ENCODE results near the gene LAMP1. TPM values are rescaled to one million over a fixed set of nuclear protein-coding genes. Genes with fewer than 3 reads are reported as not detected.
"Not testable (repeated sequence)": the region's sequence is repeated elsewhere in the genome, so short reads cannot be mapped to it uniquely, and the experiment has no call there.

The LAMP1 gene
- total RNA-seq, 2 experiments from 2014 or later: 58.4 to 61.2 TPM

DNA sequence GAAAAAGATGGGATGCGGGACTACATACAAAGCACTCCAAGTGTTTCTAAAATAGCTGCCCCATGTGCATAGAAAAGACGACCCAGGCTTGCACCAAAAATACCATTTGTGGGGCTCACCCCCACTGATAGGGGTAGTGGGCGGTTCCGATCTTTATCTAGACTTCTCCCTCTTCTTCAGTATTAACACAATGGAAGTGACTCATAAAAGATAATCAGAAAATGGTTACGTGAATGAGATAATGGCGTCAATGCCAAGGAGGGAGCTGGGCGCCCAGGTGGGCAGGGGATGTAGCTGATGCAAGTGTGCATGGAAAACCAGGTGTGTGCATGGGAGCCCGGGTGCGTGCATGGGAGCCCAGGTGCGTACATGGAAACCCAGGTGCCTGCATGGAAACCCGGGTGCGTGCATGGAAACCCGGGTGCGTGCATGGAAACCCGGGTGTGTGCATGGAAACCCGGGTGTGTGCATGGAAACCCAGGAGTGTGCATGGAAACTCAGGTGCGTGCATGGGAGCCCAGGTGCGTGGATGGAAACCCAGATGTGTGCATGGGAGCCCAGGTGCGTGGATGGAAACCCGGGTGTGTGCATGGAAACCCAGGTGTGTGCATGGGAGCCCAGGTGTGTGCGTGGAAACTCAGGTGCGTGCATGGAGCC, 32.7 kb downstream of the LAMP1 start:
- no peak overlapping the region for H3K27ac Mint-ChIP-seq
- H3K4me1 Mint-ChIP-seq: peaks cover 3% of the 10 kb centered on the region
- peaks cover 3% of the 10 kb centered on the region for H3K27me3 Mint-ChIP-seq
- DNase-seq: no peak
- H3K36me3 Mint-ChIP-seq: peaks cover 2% of the 10 kb centered on the region
- no peak overlapping the region for H3K4me3 Mint-ChIP-seq
- no peaks in the 10 kb centered on the region for H3K9me3 Mint-ChIP-seq

DNA sequence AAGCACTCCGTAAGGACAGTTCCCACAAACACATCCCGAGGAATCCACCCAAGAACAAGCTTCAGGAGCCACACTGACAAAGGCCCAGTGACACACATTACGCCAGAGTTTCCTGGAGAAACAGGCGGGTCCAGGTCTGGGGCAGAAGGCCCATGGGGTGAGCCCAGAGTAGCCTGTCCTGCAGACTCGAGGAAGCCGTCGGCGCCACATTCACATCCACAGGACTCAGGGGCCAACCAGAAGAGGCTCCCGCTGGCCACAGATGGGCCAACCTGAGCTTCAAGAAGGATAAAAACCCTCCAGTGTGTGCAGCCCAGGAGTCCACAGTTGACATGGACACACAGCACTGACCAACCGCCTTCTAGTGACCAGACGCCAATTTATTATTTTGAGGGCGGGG, 35.6 kb downstream of the LAMP1 start:
- no peaks in the 10 kb centered on the region for H3K9me3 Mint-ChIP-seq
- DNase-seq: no peak
- peaks cover 3% of the 10 kb centered on the region for H3K4me1 Mint-ChIP-seq
- H3K27me3 Mint-ChIP-seq: peaks cover 8% of the 10 kb centered on the region
- no peaks in the 10 kb centered on the region for H3K36me3 Mint-ChIP-seq
- no peak overlapping the region for H3K27ac Mint-ChIP-seq
- no peak overlapping the region for H3K4me3 Mint-ChIP-seq

DNA sequence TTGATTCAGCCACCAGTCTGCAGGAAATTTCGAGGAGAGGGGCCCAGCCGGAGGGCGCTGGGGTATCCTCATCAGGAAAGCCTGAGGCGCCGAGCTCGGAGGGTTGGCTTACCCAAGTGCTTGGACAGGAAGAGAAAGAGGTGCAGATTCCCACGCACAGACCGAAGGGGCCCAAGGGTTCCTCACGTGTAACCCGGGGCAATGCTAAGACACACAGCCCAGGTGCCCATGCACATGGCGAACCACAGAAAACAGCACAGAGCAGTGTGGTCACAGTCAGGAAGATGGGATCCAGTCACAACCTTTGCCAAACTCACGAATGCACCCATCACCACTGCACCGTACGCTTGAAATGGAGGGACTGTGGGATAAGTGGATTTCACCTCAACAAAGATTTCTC, 36.0 kb downstream of the LAMP1 start:
- H3K4me3 Mint-ChIP-seq: no peak overlapping the region
- no peaks in the 10 kb centered on the region for H3K9me3 Mint-ChIP-seq
- peaks cover 8% of the 10 kb centered on the region for H3K27me3 Mint-ChIP-seq
- H3K27ac Mint-ChIP-seq: no peak overlapping the region
- no peaks in the 10 kb centered on the region for H3K36me3 Mint-ChIP-seq
- DNase-seq: no peak
- peaks cover 3% of the 10 kb centered on the region for H3K4me1 Mint-ChIP-seq

DNA sequence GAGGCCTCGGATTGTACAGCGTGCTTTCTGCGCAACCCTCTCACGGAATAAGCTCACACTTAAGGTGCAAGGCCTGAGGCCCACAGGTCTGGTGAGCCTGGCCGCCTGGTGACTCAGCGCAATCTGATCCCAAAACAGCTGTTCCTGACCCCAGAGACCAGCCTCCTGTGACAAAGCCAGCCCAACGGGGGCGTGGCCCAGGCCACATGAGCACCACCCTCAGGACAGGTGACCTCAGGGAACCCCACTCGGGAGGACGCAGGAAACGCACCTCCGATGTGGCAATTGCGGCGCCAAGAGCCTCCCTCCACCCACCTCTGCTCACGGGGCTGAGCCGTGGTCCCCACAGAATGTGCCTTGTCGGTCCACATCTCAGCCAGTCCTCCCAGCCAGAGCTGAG, 40.5 kb downstream of the LAMP1 start:
- Mint-ChIP-seq H3K9me3 (no peaks in the 10 kb centered on the region), H3K4me1 (no peaks in the 10 kb centered on the region), H3K4me3 (no peak overlapping the region), H3K27me3 (peaks cover 8% of the 10 kb centered on the region), H3K36me3 (no peaks in the 10 kb centered on the region), H3K27ac (no peak overlapping the region)
- DNase-seq: no peak

DNA sequence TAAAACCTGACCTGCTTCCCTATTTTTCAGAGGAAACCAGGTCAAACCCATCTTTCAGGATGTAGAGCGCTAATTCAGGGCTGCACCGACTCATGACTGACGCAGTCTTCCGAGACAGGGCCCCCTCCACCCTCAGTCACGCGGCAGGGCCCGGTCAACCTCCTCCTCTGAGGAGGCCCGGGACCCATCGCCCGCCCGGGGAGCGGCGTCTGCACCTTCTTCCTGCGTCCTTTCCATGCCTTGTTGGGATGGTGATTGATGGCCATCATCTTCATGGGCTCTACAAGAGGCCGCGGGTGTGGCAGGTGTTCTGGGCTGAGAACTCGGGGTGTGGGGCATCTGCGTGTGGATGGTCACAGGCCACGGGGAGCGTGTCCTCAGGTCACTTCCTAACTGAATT, 40.9 kb downstream of the LAMP1 start:
- Mint-ChIP-seq H3K9me3 (no peaks in the 10 kb centered on the region), H3K27me3 (peaks cover 8% of the 10 kb centered on the region), H3K4me1 (no peaks in the 10 kb centered on the region), H3K4me3 (no peak overlapping the region), H3K27ac (no peak overlapping the region), H3K36me3 (no peaks in the 10 kb centered on the region)
- no peak for DNase-seq

DNA sequence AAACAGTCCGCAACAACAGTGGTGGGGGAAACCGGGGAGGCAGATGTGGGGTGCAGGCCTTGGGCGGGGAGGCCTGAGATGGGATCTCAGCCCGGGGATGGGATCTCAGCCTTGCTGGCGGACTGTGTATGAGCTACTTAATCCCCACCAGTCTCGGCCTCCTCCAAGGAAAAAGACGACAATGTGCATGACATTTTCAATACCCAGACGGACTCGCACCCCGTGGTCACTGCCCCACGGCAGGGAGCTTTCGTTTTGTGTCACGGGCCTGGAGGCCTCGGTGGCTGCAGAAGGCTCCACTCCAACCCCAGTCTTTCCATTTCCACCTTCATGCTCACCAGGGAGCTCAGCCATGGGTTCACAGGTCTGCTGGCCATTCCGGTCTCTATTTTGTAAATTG, 41.4 kb downstream of the LAMP1 start:
- DNase-seq: no peak
- H3K4me3 Mint-ChIP-seq: no peak overlapping the region
- H3K27me3 Mint-ChIP-seq: peaks cover 8% of the 10 kb centered on the region
- no peak overlapping the region for H3K27ac Mint-ChIP-seq
- H3K36me3 Mint-ChIP-seq: no peaks in the 10 kb centered on the region
- H3K4me1 Mint-ChIP-seq: no peaks in the 10 kb centered on the region
- no peaks in the 10 kb centered on the region for H3K9me3 Mint-ChIP-seq

DNA sequence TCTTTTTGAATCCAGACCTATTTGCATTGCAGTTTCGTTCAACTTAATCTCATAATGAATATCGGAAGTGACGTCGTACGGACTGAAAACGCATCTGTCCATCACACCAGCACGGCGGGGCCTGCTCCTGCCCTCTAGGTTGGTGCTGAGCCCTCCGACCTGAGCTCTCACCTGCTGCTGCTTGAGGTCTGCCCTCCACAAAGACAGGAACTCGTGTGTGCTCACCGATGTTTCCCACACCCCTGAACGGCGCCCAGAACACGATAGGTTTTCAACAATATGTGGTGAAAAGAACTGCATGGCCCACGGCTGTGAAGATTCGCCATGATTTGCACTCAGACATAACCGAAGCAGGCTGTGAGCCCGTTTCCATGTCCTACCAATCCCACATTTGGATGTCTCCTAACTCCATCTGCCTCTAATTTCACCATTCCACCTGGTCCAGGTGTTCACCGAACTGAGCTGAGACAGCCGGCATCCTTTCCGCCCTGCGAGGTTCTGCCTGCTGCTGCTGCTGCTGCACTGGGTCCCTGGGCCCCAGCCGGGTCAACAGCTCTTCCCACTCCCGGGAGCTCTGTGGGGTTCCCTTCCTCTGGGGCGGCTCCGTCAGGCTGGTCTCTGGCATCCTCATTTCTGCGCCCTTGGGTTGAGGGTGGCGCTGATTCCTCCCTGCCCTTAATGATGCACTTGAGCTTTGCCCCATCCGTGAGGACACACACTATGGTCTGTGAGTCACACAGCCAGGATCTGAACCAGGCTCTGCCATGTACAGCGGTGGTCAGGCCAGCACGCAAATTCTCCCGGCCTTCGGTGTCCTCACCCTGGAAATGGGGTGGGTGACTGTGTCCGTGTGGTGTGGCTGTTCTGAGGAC, 46.0 kb downstream of the LAMP1 start:
- DNase-seq: no peak
- H3K27me3 Mint-ChIP-seq: no peaks in the 10 kb centered on the region
- H3K9me3 Mint-ChIP-seq: peaks cover 6% of the 10 kb centered on the region
- H3K4me1 Mint-ChIP-seq: no peaks in the 10 kb centered on the region
- peaks cover 3% of the 10 kb centered on the region for H3K36me3 Mint-ChIP-seq
- no peak overlapping the region for H3K4me3 Mint-ChIP-seq
- no peak overlapping the region for H3K27ac Mint-ChIP-seq

DNA sequence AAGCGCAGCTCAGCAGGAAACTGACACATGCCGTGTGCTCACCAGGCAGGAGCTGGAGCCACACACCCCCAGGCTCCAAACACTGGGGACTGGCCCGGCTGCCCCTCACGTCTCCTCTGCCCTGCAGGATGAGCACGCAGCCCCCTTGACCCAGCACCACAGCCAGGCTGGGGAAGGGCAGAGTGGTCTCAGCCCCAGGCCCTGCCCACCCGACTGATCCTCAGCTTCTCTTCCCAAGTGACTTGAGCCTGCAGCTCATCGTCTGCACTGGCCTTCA, 46.6 kb downstream of the LAMP1 start:
- Mint-ChIP-seq H3K4me1 (no peaks in the 10 kb centered on the region), H3K27me3 (no peaks in the 10 kb centered on the region), H3K4me3 (no peak overlapping the region), H3K27ac (no peak overlapping the region), H3K36me3 (peaks cover 3% of the 10 kb centered on the region), H3K9me3 (peaks cover 6% of the 10 kb centered on the region)
- no peak for DNase-seq

DNA sequence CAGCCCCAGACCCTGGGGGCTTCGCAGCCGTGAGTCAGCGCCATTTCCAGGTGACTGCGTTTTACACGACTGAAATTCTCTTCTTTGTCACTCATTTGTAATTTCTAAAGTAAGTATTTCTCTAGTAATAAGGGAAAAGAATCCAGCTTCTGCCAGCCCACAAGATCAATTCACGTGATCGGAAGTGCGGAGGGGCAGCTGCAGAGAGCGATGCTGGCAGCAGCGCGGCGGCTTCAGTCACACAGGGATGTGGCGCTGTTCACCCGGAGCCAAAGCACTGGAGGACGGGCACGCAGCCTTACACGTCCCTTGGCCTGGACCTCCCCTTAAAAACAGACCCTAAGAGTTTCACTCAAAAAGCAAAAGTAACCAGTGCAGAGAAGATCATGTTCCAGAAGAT, 48.4 kb downstream of the LAMP1 start:
- no peak for DNase-seq
- H3K4me3 Mint-ChIP-seq: no peak overlapping the region
- peaks cover 3% of the 10 kb centered on the region for H3K36me3 Mint-ChIP-seq
- peaks cover 6% of the 10 kb centered on the region for H3K9me3 Mint-ChIP-seq
- no peaks in the 10 kb centered on the region for H3K4me1 Mint-ChIP-seq
- no peaks in the 10 kb centered on the region for H3K27me3 Mint-ChIP-seq
- H3K27ac Mint-ChIP-seq: no peak overlapping the region

DNA sequence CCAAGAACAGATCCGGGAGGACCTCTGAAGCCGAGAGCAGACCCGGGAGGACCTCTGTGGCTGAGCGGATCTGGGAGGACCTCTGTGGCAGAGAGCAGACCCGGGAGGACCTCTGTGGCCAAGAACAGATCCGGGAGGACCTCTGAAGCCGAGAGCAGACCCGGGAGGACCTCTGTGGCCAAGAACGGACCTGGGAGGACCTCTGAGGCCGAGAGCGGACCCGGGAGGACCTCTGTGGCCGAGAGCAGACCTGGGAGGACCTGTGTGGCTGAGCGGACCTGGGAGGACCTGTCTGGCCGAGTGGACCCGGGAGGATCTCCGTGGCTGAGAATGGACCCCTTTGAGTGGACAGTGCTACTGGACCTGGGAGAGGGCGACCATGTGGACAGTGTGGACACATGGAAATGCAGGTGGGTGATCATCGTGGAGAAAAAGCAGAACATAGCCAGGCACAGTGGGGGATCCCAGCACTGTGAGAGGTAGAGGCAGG, 50.7 kb downstream of the LAMP1 start:
- H3K9me3 Mint-ChIP-seq, H3K27me3 Mint-ChIP-seq, DNase-seq, H3K36me3 Mint-ChIP-seq, H3K4me3 Mint-ChIP-seq, H3K27ac Mint-ChIP-seq, H3K4me1 Mint-ChIP-seq: not testable (repeated sequence)

DNA sequence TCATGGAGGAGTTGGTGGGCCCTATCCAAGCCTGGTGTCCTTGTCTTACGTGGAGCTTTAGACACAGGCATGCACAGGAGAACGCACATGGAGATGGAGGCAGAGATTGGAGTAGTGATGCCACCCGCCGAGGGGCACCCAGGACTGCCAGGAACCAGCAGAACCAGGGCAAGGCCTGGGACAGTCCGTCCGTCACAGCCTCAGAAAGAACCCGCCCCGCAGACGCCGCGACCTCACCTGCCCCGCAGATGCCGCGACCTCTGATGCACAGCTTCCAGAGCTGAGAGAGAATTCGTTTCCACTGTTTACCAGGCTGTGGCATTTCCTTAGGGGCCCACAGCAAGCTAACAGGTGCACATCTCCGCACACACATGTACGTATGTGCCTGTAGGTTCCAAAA, 51.6 kb downstream of the LAMP1 start:
- Mint-ChIP-seq H3K9me3 (peaks cover 6% of the 10 kb centered on the region), H3K4me3 (no peak overlapping the region), H3K4me1 (no peaks in the 10 kb centered on the region), H3K27me3 (peaks cover 4% of the 10 kb centered on the region), H3K27ac (no peak overlapping the region), H3K36me3 (peaks cover 3% of the 10 kb centered on the region)
- no peak for DNase-seq

DNA sequence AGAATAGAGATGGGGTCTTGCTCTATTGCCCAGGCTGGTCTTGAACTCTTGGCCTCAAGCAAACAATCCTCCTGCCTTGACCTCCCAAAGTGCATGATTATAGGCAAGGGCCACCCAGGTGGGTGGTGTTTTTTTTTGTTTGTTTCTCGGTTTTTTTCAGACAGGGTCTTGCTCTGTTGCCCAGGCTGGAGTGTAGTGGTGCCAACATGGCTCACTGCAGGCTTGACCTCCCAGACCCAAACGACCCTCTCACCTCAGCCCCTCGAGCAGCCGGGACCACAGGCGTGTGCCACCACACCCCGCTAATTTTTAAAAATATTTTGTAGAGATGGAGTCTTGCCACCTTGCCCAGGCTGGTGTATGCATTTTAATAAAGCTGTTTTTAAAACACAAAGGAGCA, 52.0 kb downstream of the LAMP1 start:
- Mint-ChIP-seq H3K4me3 (no peak overlapping the region), H3K4me1 (no peaks in the 10 kb centered on the region), H3K27me3 (peaks cover 4% of the 10 kb centered on the region), H3K36me3 (peaks cover 3% of the 10 kb centered on the region), H3K27ac (no peak overlapping the region), H3K9me3 (peaks cover 6% of the 10 kb centered on the region)
- DNase-seq: no peak

DNA sequence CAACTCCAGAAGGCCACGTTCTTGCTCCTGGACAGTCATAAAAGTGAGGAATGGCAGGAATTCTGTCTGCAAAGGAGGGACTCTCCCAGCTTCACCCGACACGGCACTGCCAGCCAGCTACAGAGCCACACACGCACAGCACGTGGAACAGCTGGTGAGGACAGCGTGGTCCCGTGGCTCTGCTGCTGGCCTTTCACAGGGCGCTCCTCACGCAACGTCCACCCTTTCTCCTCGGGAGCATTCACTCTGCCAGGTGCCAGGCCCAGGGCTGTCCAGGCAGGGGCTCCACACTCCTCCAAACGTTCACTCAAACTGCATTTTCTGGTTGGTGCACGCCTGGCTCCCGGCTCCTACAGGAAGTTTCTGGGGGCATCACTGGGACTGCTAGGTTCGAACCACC, 52.5 kb downstream of the LAMP1 start:
- Mint-ChIP-seq H3K4me3 (no peak overlapping the region), H3K9me3 (peaks cover 6% of the 10 kb centered on the region), H3K36me3 (peaks cover 3% of the 10 kb centered on the region), H3K27me3 (peaks cover 4% of the 10 kb centered on the region), H3K27ac (no peak overlapping the region), H3K4me1 (no peaks in the 10 kb centered on the region)
- no peak for DNase-seq

DNA sequence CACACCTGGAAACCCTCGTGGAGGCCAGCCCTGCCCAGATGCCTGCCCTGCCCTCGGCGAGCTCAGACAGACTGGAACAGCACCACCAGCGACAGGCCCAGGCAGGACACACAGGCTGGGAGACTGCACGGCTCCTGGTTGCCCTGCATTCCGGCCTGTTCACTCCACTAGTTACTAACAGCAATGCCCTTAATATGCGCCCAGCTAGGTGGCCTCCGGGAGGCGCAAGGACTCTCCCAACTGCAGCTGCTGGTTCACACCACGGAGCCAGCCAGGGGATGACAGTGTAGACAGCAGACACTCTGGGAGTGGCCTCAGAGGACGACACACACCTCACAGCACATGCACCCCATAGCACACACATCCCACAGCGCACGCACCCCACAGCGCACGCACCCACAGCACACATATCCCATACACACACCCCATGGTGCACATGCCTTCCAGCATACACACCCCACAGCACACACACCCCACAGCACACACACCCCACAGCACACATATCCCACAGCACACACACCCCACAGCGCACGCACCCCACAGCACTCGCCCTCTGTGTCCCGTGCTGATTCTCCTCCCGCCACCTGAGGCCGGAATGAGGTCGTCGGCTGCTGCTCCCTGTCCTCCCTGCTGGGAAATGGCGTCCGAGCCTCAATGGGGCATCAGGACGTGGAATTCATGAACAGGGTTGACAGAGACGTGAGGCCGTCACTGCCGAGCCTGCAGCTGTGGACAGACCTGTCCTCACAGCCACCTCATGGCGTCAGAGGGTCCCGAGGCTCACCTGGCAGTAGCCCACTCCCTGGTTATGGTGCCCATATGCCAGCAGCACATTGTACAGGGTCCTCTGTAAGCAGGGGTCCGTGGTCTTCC, 53.3 kb downstream of the LAMP1 start:
- Mint-ChIP-seq H3K4me1 (no peaks in the 10 kb centered on the region), H3K4me3 (no peak overlapping the region), H3K36me3 (peaks cover 3% of the 10 kb centered on the region), H3K9me3 (peaks cover 4% of the 10 kb centered on the region), H3K27me3 (peaks cover 4% of the 10 kb centered on the region), H3K27ac (no peak overlapping the region)
- no peak for DNase-seq

DNA sequence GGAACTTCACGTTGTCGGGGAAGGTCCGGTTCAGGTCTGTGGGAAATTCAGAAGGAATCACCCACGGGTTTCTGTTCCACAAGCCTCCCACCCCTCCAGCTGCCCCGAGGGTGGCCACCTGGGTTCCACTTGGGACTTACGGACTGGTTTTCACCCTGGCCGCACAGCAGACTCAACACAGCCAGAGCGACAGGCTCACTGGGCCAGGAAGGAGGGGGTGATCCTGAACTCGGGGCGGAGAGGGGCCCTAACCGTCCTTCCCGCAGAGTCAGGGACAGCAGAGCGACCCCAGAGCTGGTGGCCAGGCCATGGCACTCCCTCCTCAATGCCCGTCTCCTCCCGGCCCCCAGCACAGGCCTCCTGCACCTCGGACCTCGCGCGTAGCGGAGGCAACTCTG, 53.9 kb downstream of the LAMP1 start:
- Mint-ChIP-seq H3K4me3 (no peak overlapping the region), H3K4me1 (no peaks in the 10 kb centered on the region), H3K27ac (no peak overlapping the region), H3K36me3 (no peaks in the 10 kb centered on the region), H3K9me3 (no peaks in the 10 kb centered on the region), H3K27me3 (peaks cover 4% of the 10 kb centered on the region)
- DNase-seq: no peak

All from activated naive CD8-positive, alpha-beta T cell treated with anti-CD3 and anti-CD28 coated beads for 36 hours (primary cell).